Aorta (tissue), 5 donors: ENCODE results near the gene TIGD7. TPM values are rescaled to one million over a fixed set of nuclear protein-coding genes. Genes with fewer than 3 reads are reported as not detected.
A peak's percentile ranks its signal among the peaks of the same experiment; 100 is the strongest.

Experiments
- ATAC-seq: fragments of 200-7000 bp; cut with Tn5 transposase; one replicate; pipeline ENCODE4 v1.9.1; 2022; ENCODE audit warnings: moderate library complexity; ENCODE audit not compliant: low FRiP score
- DNase-seq, 2 donors: peaks; one replicate each; pipeline ENCODE4 v3.0.0-alpha.2; 2020
- H3K27ac ChIP-seq, 2 donors: one replicate each; pipeline ENCODE4 v1.5.1; 2013; ENCODE audit warnings: low read length in 2 of 2, mild to moderate bottlenecking in 2 of 2, moderate library complexity in 2 of 2, control low read depth in 1 of 2, inconsistent platforms in 1 of 2, low read depth in 1 of 2
- H3K27me3 ChIP-seq, 2 donors: one replicate each; pipeline ENCODE4 v1.6.1; 2013; ENCODE audit warnings: control low read depth in 1 of 2, low read length in 1 of 2, mild to moderate bottlenecking in 1 of 2, moderate library complexity in 1 of 2; ENCODE audit not compliant: insufficient read depth in 2 of 2, control insufficient read depth in 1 of 2
- H3K36me3 ChIP-seq, 2 donors: one replicate each; pipeline ENCODE4 v1.6.1; 2013; ENCODE audit warnings: control low read depth in 1 of 2, low read length in 1 of 2, mild to moderate bottlenecking in 1 of 2; ENCODE audit not compliant: insufficient read depth in 2 of 2, control insufficient read depth in 1 of 2
- H3K4me1 ChIP-seq, 2 donors: one replicate each; pipeline ENCODE4 v1.6.1; 2013; ENCODE audit warnings: low read length in 2 of 2, control low read depth in 1 of 2, mild to moderate bottlenecking in 1 of 2, moderate library complexity in 1 of 2; ENCODE audit not compliant: insufficient read depth in 2 of 2, control insufficient read depth in 1 of 2
- H3K4me3 ChIP-seq, 2 donors: one replicate each; pipeline ENCODE4 v1.5.1; 2013; ENCODE audit warnings: low read length in 2 of 2, control low read depth in 1 of 2, mild to moderate bottlenecking in 1 of 2
- H3K9me3 ChIP-seq: one replicate; pipeline ENCODE4 v1.6.1; 2013; ENCODE audit warnings: mild to moderate bottlenecking, low read length; ENCODE audit not compliant: control insufficient read depth
- WGBS, 2 donors: extraction: QIAGEN DNeasy Blood & Tissue Kit; methylation state at CpG; one replicate each; pipeline ENCODE4 v1.1.7; 2013; 5-methylcytosine and 5-hydroxymethylcytosine counted together
- intact Hi-C, 2 donors: fragments of 100-400 bp; cut with DNase I; formaldehyde crosslinking; loops; one replicate each; pipeline versions ENCODE4 v1.14.2 to v1.15.0; 2022
- polyA plus RNA-seq, 2 donors: library from polyadenylated mRNA; stranded (reverse); fragments of 200-250 nt; gene quantifications; one replicate each; pipeline ENCODE4 v1.2.3, GENCODE V29; 2013
- total RNA-seq, 2 donors: library from RNA; stranded (reverse); fragmentation: NEBNext Ultra II Directional; extraction: Animal tissue kit (Norgen Biotek cat#: 25700); gene quantifications; one replicate each; pipeline ENCODE4 v1.2.1, GENCODE V29; 2021
- donor health status: healthy with polysubstance abuse.
- donor health status: Bipolar disorder and iron deficiency.
- donor health status: DM: no; HTN: no; CAD: no.
- donor health status: DM: no; HTN: no; CAD: no.
- donor health status: DM: yes; HTN: yes; CAD: no.

The TIGD7 gene
- total and polyA plus RNA-seq, 4 donors: 2.6 to 9.8 (median 6.8) TPM

DNA sequence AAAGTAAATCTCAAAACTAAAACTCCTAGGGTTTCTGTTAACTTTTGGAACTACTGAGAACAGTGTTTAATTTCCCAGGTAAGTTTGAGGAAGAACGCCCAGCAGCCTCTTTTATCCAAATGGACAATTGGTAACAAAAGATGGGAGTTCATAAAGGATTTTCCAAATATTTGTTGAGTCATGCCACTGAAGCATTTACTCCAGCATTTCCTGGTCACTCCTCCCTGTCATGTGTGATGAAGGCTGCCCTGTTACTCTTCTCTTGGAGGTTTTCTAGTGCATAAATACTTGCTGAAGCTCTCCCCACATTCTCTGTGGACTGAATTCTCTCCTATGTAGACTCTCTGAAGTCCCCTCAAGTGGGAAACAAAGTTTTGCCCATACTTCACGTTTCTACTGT, 16.6 kb upstream of the TIGD7 start:
- no peak overlapping the region for H3K4me3 ChIP-seq
- intact Hi-C loops: no loop called here
- peaks cover 3 to 12% of the 10 kb centered on the region in 2 donors for H3K36me3 ChIP-seq
- no peak for DNase-seq
- H3K4me1 ChIP-seq: no peaks in the 10 kb centered on the region
- H3K27ac ChIP-seq: no peak overlapping the region
- no peak for ATAC-seq
- no peaks in the 10 kb centered on the region for H3K27me3 ChIP-seq
- 68 to 70% methylated on average over 2 of the region's 2 CpGs for WGBS, 2 donors
- peaks cover 16% of the 10 kb centered on the region for H3K9me3 ChIP-seq

DNA sequence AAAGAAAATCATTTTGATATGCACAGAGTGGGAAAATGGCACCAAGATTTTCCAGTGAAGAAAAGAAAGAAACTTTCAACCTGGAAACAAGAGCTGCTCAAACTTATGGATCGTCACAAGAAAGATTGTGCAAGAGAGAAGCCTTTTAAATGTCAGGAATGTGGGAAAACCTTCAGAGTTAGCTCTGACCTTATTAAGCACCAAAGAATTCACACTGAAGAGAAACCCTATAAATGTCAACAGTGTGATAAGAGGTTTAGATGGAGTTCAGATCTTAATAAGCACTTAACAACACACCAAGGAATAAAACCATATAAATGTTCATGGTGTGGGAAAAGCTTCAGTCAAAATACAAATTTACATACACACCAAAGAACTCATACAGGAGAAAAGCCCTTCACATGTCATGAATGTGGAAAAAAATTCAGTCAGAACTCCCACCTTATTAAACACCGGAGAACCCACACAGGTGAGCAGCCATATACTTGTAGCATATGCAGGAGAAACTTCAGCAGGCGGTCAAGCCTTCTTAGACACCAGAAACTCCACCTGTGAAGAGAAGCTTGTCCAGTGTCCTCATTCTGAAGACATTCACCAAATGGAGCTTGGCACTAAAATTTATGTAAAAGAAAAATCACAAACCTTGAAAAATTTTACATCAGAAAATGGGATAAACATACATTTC, 12.2 kb upstream of the TIGD7 start:
- Histone ChIP-seq H3K27ac (no peak overlapping the region), H3K4me3 (peak overlapping the region in 1 of 2 donors; percentile 36), H3K9me3 (peaks cover 32% of the 10 kb centered on the region), H3K36me3 (peaks cover 13 to 36% of the 10 kb centered on the region in 2 donors), H3K27me3 (no peaks in the 10 kb centered on the region), H3K4me1 (no peaks in the 10 kb centered on the region)
- ATAC-seq: no peak
- intact Hi-C loops: no loop called here
- 97 to 100% methylated on average over 3 of the region's 3 CpGs for WGBS, 2 donors
- DNase-seq: no peak

DNA sequence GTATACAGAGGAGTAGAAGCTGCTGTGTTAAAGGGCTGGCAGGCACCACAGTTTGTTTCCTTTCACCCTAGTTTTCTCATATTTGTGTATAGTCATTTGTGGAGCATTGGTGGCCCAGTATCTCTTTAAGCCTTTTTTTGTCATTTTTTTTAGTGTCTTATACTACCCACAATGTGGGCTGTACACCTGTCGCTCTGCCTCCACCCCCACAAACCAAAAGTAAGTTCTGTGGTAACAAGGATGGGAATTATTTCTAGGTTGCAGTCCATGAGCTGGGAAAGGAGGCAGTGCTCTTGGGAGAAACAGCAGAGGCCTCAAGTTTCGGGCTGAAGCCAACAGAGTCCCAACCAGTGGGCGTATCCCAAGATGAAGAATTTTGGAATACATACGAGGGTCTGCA, 6.3 kb upstream of the TIGD7 start:
- Histone ChIP-seq H3K9me3 (peaks cover 32% of the 10 kb centered on the region), H3K27ac (no peak overlapping the region), H3K27me3 (no peaks in the 10 kb centered on the region), H3K36me3 (peaks cover 17 to 29% of the 10 kb centered on the region in 2 donors), H3K4me3 (no peak overlapping the region), H3K4me1 (no peaks in the 10 kb centered on the region)
- ATAC-seq: no peak
- intact Hi-C loops: no loop called here
- DNase-seq: no peak
- 93 to 97% methylated on average over 4 of the region's 4 CpGs for WGBS, 2 donors

DNA sequence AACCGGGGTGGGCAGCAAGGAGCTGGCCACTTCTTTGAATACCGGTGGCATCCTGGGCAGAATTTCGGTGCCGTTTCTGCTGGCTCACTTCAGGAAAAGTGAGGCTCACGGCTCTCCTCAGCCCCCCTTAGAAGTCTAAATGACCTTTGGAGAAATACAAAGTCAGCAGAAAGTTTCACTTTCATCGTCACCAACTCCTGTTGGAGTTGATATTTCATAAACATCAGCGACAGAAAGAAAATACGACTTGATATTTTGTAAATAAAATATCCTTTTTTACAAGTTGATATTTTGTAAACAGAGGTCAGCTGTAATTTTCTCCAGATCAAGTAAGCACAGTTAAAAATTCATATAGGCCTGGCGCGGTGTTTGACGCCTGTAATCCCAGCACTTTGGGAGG, 848 bp upstream of the TIGD7 start:
- ATAC-seq (no peak), DNase-seq (no peak)
- intact Hi-C loops: no loop called here
- H3K4me1 ChIP-seq: no peaks in the 10 kb centered on the region
- WGBS, 2 donors: 57 to 60% methylated on average over 11 of the region's 11 CpGs
- peak overlapping the region; percentile 36 to 67 for H3K4me3 ChIP-seq
- H3K36me3 ChIP-seq: peaks cover 8 to 9% of the 10 kb centered on the region in 2 donors
- H3K9me3 ChIP-seq: peaks cover 12% of the 10 kb centered on the region
- peak overlapping the region in 1 of 2 donors; percentile 60 for H3K27ac ChIP-seq
- H3K27me3 ChIP-seq: no peaks in the 10 kb centered on the region

DNA sequence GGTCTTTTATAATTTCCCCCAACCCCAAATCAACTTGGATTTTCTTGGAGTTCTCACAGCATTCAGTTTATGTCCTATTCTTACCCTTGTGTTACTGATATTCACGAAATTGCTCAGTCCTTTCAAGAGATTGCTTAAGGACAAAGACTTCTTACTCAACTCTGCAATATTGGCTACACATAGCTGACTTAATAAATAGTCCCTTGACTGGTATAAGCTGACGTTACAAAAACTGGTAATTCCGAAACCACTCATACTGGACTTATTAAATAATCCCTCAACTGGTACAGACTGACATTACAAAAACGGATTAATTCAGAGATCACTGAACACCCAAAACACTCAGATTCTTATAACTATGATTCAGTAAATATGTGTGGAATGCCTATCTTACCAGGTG, 860 bp downstream of the TIGD7 start:
- peaks cover 18% of the 10 kb centered on the region for H3K9me3 ChIP-seq
- no peaks in the 10 kb centered on the region for H3K27me3 ChIP-seq
- H3K4me3 ChIP-seq: peak overlapping the region in 1 of 2 donors; percentile 67
- no peaks in the 10 kb centered on the region for H3K4me1 ChIP-seq
- H3K36me3 ChIP-seq: peaks cover 8 to 9% of the 10 kb centered on the region in 2 donors
- WGBS, 2 donors: 62 to 69% methylated on average over 4 of the region's 4 CpGs
- no peak overlapping the region for H3K27ac ChIP-seq
- intact Hi-C loops: no loop called here
- DNase-seq (no peak), ATAC-seq (no peak)

DNA sequence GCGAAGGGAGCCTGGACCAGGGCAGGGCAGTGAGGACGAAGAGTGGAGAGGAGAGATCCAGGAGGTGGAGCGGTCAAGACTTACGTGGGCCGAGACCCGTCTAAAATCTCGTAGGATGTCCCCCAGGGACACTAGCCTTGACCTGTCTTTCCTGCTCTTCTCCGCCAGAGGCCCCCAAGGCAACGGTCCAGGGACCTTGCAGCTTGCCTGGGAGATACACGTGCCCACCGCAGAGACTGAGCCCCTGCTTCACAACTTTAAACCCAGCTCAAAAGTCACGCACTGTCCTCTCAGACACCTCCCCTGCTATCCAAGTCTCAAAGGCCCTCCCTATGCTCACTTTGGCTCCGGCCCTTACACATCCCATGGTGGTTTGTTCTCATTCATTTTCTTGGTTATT, 9.4 kb downstream of the TIGD7 start:
- Histone ChIP-seq H3K4me3 (no peak overlapping the region), H3K9me3 (peaks cover 19% of the 10 kb centered on the region), H3K36me3 (peaks cover 3 to 11% of the 10 kb centered on the region in 2 donors), H3K4me1 (no peaks in the 10 kb centered on the region), H3K27ac (no peak overlapping the region), H3K27me3 (no peaks in the 10 kb centered on the region)
- intact Hi-C loops: no loop called here
- 59 to 60% methylated on average over 13 of the region's 13 CpGs for WGBS, 2 donors
- ATAC-seq (no peak), DNase-seq (no peak)

DNA sequence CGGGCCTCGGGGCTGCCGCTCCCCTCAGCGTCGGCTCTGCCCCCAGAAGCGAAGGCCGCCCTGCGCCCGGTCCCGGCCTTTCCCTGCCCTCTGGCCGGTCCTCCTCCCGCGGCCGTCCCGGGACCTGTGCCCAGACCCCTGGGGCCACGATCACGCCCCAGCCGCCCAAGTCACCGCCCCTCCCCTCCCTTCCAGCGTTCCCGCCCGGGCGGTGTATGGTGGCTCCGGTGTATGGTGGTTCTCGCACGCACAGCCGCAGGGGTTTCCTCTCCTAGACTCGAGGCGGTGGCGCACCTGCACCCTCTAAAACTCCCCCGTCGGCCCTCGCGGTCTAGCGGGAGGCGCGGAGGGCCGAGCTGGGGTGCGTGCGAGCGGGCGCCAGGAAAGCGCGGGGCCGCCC, 10.0 kb downstream of the TIGD7 start:
- WGBS, 2 donors: 18 to 28% methylated on average over 41 to 45 of the region's 45 CpGs
- Histone ChIP-seq H3K27me3 (no peaks in the 10 kb centered on the region), H3K36me3 (peaks cover 9 to 15% of the 10 kb centered on the region in 2 donors), H3K4me1 (no peaks in the 10 kb centered on the region), H3K9me3 (peaks cover 23% of the 10 kb centered on the region), H3K4me3 (no peak overlapping the region), H3K27ac (no peak overlapping the region)
- DNase-seq (no peak), ATAC-seq (no peak)
- intact Hi-C loops: no loop called here

DNA sequence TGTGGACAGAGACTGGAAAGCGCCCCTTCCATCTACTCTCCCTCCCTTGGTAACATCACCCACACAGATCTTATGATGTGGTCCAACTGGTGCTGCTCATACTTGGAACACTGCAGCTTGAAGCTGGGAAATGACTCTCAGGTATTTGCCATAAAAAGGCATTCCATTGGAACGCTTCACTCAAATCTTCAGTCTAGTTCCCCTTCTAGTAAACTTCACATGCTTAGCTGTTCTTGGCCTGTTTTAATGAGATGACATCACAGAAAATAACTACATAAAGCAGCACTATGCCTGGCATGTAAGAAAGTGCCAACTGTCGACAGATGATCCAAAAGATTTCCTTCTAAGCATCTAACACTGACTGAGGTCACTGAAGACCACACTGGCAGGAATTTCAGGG, 12.6 kb downstream of the TIGD7 start:
- DNase-seq (no peak), ATAC-seq (no peak)
- Histone ChIP-seq H3K4me3 (no peak overlapping the region), H3K27me3 (no peaks in the 10 kb centered on the region), H3K36me3 (peaks cover 18 to 22% of the 10 kb centered on the region in 2 donors), H3K27ac (no peak overlapping the region), H3K9me3 (peaks cover 32% of the 10 kb centered on the region), H3K4me1 (no peaks in the 10 kb centered on the region)
- intact Hi-C loops: no loop called here
- WGBS, 2 donors: 62 to 75% methylated on average over 3 of the region's 3 CpGs

DNA sequence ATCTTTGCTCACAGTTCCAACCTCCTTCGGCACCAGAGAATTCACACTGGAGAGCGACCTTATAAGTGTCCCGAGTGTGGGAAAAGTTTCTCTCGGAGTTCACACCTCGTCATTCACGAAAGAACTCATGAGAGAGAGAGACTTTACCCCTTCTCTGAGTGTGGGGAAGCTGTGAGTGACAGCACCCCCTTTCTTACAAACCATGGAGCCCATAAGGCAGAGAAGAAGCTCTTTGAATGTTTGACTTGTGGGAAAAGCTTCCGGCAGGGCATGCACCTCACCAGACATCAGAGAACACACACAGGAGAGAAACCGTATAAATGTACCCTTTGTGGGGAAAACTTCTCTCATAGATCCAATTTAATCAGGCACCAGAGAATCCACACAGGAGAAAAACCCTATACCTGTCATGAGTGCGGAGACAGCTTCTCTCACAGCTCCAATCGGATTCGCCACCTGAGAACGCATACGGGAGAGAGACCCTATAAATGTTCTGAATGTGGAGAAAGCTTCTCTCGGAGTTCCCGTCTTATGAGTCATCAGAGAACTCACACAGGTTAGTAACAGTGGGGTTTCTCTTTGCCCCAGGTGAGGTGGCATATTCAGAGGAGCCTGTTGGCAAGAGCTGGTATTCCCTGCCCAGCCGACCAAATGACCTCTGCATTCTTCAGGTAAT, 15.1 kb downstream of the TIGD7 start:
- WGBS, 2 donors: 98 to 99% methylated on average over 16 of the region's 16 CpGs
- ATAC-seq (no peak), DNase-seq (no peak)
- intact Hi-C loops: loop anchor here in 1 of 2 donors (10.0 kb wide), 1 partner anchor 165 kb away; no protein-coding TSS in a partner anchor
- Histone ChIP-seq H3K4me1 (no peaks in the 10 kb centered on the region), H3K27me3 (no peaks in the 10 kb centered on the region), H3K4me3 (no peak overlapping the region), H3K9me3 (peaks cover 33% of the 10 kb centered on the region), H3K27ac (no peak overlapping the region), H3K36me3 (peaks cover 25 to 26% of the 10 kb centered on the region in 2 donors)
